Sigmoid colon (tissue), 7 donors: Measurements from ENCODE around the gene TMEM256. TPM values are rescaled to one million over a fixed set of nuclear protein-coding genes. Genes with fewer than 3 reads are reported as not detected.

Experiments
- DNase-seq: peaks from one replicate; pipeline ENCODE4 v3.0.0-alpha.2; 2019
- H3K27ac ChIP-seq, 4 donors: fragments of 200-600 bp; sonication (generic); one replicate each; pipeline ENCODE4 v1.5.1; 2016 to 2019; ENCODE audit warnings: mild to moderate bottlenecking in 1 of 4
- H3K27me3 ChIP-seq, 3 donors: fragments of 200-600 bp; sonication (generic); one replicate each; pipeline ENCODE4 v1.5.1; 2019; ENCODE audit warnings: mild to moderate bottlenecking in 1 of 3
- H3K36me3 ChIP-seq, 4 donors: fragments of 200-600 bp; sonication (generic); one replicate each; pipeline ENCODE4 v1.5.1; 2016 to 2019
- H3K4me1 ChIP-seq, 4 donors: fragments of 200-600 bp; sonication (generic); one replicate each; pipeline ENCODE4 v1.5.1; 2017 to 2019
- H3K4me3 ChIP-seq, 4 donors: fragments of 200-600 bp; sonication (generic); one replicate each; pipeline ENCODE4 v1.5.1; 2017 to 2019; ENCODE audit warnings: mild to moderate bottlenecking in 2 of 4, moderate library complexity in 1 of 4
- H3K9me3 ChIP-seq, 4 donors: fragments of 200-600 bp in 3 of 4; sonication (generic) in 3 of 4; one replicate each; pipeline versions ENCODE4 v1.5.1 to v1.6.1; 2013 to 2019
- EP300 ChIP-seq, 4 donors: sonication (generic); formaldehyde crosslinking; IDR thresholded peaks; one replicate each; pipeline ENCODE4 v1.6.1; 2017; ENCODE audit warnings: antibody characterized with exemption in 4 of 4
- POLR2A ChIP-seq, 2 donors: fragments of 450-650 bp; IDR thresholded peaks; one replicate each; pipeline ENCODE4 v1.6.1; 2016; ENCODE audit warnings: antibody characterized with exemption in 2 of 2, mild to moderate bottlenecking in 2 of 2, moderate library complexity in 2 of 2
- POLR2AphosphoS5 ChIP-seq, 4 donors: sonication (generic); formaldehyde crosslinking; IDR thresholded peaks; one replicate each; pipeline ENCODE4 v1.6.1; 2017; ENCODE audit warnings: antibody characterized with exemption in 4 of 4
- WGBS, 2 donors: extraction: QIAGEN DNeasy Blood & Tissue Kit; methylation state at CpG; one replicate each; pipeline ENCODE4 v1.1.7; 2013; 5-methylcytosine and 5-hydroxymethylcytosine counted together
- intact Hi-C: fragments of 100-400 bp; cut with DNase I; formaldehyde crosslinking; loops from one replicate; pipeline ENCODE4 v1.15.1; 2023
- polyA plus RNA-seq, 3 donors: library from polyadenylated mRNA; stranded (reverse); fragments of 200-250 nt; gene quantifications; one replicate each; pipeline ENCODE4 v1.2.3, GENCODE V29; 2013
- total RNA-seq, 4 donors: library from RNA; depleted of rRNA; stranded (reverse); fragments of >200 nt; gene quantifications; one replicate each; pipeline ENCODE4 v1.1.0, GENCODE V29; 2016
- TF ChIP-seq, protein P1 (sequence below), 4 experiments: fragments of 450-650 bp in 3 of 4; fragments of 200-600 bp in 1 of 4; IDR thresholded peaks; one replicate each; pipeline ENCODE4 v1.5.1; 2016 to 2019; ENCODE audit warnings: antibody characterized with exemption in 4 of 4, mild to moderate bottlenecking in 3 of 4, moderate library complexity in 2 of 4
- donor health status: healthy with polysubstance abuse.
- donor health status: Bipolar disorder and iron deficiency.
- donor health status: healthy.

Gene TMEM256
- total and polyA plus RNA-seq, 7 donors = 19.0 to 357 (median 150) TPM

DNA sequence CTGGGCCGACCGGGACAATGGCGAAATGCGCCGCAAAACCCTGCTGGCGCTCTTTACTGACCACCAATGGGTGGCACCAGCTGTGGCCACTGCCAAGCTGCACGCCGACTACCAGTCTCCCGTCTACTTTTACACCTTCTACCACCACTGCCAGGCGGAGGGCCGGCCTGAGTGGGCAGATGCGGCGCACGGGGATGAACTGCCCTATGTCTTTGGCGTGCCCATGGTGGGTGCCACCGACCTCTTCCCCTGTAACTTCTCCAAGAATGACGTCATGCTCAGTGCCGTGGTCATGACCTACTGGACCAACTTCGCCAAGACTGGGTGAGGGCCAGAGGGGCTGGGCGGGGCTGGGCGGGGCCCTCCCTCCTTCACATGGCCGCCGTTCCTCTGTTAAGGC lies 11.9 kb upstream of the TMEM256 start:
- 74 to 89% methylated on average over 23 of the region's 23 CpGs for WGBS, 2 donors
- peaks cover 0 to 38% (median 6%) of the 10 kb centered on the region in 4 donors for H3K36me3 ChIP-seq

DNA sequence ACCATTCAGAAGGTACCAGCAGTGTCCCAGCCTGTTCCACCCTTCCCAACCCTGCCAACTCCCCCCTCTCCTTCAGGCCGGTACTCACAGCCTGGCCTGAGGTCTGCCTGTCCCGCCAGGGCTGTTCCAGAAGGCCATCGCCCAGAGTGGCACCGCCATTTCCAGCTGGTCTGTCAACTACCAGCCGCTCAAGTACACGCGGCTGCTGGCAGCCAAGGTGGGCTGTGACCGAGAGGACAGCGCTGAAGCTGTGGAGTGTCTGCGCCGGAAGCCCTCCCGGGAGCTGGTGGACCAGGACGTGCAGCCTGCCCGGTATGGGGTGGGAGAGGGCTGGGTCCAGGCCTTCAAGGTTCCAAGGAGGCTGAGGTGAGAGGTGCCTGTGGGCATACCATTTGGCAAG lies 10.9 kb upstream of the TMEM256 start:
- WGBS, 2 donors = 83 to 87% methylated on average over 14 of the region's 14 CpGs
- H3K36me3 ChIP-seq = peaks cover 0 to 46% (median 8%) of the 10 kb centered on the region in 4 donors
- TF ChIP-seq, protein P1, sequence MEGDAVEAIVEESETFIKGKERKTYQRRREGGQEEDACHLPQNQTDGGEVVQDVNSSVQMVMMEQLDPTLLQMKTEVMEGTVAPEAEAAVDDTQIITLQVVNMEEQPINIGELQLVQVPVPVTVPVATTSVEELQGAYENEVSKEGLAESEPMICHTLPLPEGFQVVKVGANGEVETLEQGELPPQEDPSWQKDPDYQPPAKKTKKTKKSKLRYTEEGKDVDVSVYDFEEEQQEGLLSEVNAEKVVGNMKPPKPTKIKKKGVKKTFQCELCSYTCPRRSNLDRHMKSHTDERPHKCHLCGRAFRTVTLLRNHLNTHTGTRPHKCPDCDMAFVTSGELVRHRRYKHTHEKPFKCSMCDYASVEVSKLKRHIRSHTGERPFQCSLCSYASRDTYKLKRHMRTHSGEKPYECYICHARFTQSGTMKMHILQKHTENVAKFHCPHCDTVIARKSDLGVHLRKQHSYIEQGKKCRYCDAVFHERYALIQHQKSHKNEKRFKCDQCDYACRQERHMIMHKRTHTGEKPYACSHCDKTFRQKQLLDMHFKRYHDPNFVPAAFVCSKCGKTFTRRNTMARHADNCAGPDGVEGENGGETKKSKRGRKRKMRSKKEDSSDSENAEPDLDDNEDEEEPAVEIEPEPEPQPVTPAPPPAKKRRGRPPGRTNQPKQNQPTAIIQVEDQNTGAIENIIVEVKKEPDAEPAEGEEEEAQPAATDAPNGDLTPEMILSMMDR (IDR thresholded peaks at IDR 0.05) = no peak
- TF ChIP-seq EP300 (IDR thresholded peaks at IDR 0.05) (no peak), POLR2A (IDR thresholded peaks at IDR 0.05) (no peak), POLR2AphosphoS5 (IDR thresholded peaks at IDR 0.05) (no peak)

More for the DNA sequence above, 11.9 kb upstream of the TMEM256 start:
- no peak for DNase-seq
- TF ChIP-seq EP300 (IDR thresholded peaks at IDR 0.05) (no peak), POLR2A (IDR thresholded peaks at IDR 0.05) (no peak), POLR2AphosphoS5 (IDR thresholded peaks at IDR 0.05) (no peak)
- TF ChIP-seq, protein P1 (IDR thresholded peaks at IDR 0.05) = no peak
- H3K4me1 ChIP-seq = no peaks in the 10 kb centered on the region
- H3K27me3 ChIP-seq = no peaks in the 10 kb centered on the region
- intact Hi-C loops = no loop called here
- H3K4me3 ChIP-seq = no peak overlapping the region
- no peaks in the 10 kb centered on the region for H3K9me3 ChIP-seq
- no peak overlapping the region for H3K27ac ChIP-seq

DNA sequence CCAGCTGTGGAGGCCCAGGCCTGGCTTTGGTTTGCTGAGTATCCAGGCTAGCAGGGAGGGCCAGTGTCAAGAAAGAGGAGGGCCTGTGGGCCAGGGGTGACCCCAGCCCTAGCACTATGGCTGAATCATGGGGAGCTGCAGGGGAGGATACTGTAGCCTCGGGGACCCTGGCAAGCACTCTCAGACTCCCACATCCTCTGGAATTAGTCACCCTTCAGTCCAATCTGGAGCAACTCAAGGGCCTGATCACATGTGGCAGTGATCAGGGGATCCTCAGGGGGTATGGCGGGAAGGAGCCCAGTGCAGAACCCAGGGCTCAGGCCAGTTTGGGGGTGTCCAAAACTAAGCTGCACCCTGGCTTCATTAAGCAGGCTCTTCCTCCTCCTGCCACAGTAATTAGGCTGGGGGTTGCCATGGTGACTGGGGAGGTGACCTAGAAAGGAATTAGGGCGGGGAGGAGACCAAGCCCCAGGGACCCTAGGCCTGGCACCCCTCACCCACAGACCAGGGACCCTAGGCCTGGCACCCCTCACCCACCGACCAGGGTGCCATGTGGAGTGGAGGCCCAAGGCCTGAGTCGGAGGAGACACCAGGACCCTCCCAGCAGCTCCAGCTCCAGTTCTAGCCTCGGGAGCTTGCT lies 9.6 kb upstream of the TMEM256 start:
- 77 to 83% methylated on average over 6 of the region's 6 CpGs for WGBS, 2 donors
- H3K4me3 ChIP-seq = no peak overlapping the region
- H3K9me3 ChIP-seq = no peaks in the 10 kb centered on the region
- H3K27ac ChIP-seq = no peak overlapping the region
- H3K36me3 ChIP-seq = peaks cover 0 to 60% (median 12%) of the 10 kb centered on the region in 4 donors
- H3K27me3 ChIP-seq = no peaks in the 10 kb centered on the region
- intact Hi-C loops = no loop called here
- no peak for TF ChIP-seq POLR2AphosphoS5 (IDR thresholded peaks at IDR 0.05)
- no peak for TF ChIP-seq EP300 (IDR thresholded peaks at IDR 0.05)
- TF ChIP-seq, protein P1 (IDR thresholded peaks at IDR 0.05) = no peak
- no peak for TF ChIP-seq POLR2A (IDR thresholded peaks at IDR 0.05)
- H3K4me1 ChIP-seq = no peaks in the 10 kb centered on the region
- DNase-seq = no peak

More for the DNA sequence above, 10.9 kb upstream of the TMEM256 start:
- no peak overlapping the region for H3K4me3 ChIP-seq
- intact Hi-C loops = no loop called here
- no peaks in the 10 kb centered on the region for H3K27me3 ChIP-seq
- H3K9me3 ChIP-seq = no peaks in the 10 kb centered on the region
- no peaks in the 10 kb centered on the region for H3K4me1 ChIP-seq
- DNase-seq = no peak
- H3K27ac ChIP-seq = no peak overlapping the region

DNA sequence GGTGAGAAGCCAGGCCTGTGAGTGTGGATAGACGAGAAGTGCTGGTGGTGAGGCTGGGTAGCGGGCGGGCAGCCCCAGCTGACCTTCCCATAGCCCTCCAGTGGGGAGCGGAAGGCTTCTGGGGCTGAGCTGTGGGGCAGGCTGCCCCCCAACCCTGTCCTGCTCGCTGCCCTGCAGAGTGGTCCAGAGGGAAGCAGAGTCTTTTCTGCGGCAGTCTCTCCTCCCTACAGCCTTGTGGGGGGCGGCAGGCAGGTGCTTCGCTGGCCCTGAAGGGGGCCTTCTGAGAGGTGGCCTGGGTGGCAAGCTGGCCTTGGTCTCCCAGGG lies 7.5 kb upstream of the TMEM256 start:
- WGBS, 2 donors = 88 to 92% methylated on average over 8 of the region's 8 CpGs
- H3K4me3 ChIP-seq = no peak overlapping the region
- H3K27ac ChIP-seq = no peak overlapping the region
- H3K36me3 ChIP-seq = peaks cover 0 to 47% (median 9%) of the 10 kb centered on the region in 4 donors
- H3K27me3 ChIP-seq = no peaks in the 10 kb centered on the region
- H3K4me1 ChIP-seq = peaks cover 0 to 8% (median 5%) of the 10 kb centered on the region in 4 donors
- no peak for TF ChIP-seq EP300 (IDR thresholded peaks at IDR 0.05)
- TF ChIP-seq POLR2A (IDR thresholded peaks at IDR 0.05) = no peak
- TF ChIP-seq, protein P1 (IDR thresholded peaks at IDR 0.05) = no peak
- TF ChIP-seq POLR2AphosphoS5 (IDR thresholded peaks at IDR 0.05) = no peak
- H3K9me3 ChIP-seq = no peaks in the 10 kb centered on the region
- DNase-seq = no peak
- intact Hi-C loops = no loop called here
